MV-4-11 (cell line): Measurements from ENCODE around the gene CD7.

Source experiments
- DNase-seq: peaks from one replicate; lab custom pipeline; 2025; lab: John Stamatoyannopoulos, UW

CD7 gene

DNA sequence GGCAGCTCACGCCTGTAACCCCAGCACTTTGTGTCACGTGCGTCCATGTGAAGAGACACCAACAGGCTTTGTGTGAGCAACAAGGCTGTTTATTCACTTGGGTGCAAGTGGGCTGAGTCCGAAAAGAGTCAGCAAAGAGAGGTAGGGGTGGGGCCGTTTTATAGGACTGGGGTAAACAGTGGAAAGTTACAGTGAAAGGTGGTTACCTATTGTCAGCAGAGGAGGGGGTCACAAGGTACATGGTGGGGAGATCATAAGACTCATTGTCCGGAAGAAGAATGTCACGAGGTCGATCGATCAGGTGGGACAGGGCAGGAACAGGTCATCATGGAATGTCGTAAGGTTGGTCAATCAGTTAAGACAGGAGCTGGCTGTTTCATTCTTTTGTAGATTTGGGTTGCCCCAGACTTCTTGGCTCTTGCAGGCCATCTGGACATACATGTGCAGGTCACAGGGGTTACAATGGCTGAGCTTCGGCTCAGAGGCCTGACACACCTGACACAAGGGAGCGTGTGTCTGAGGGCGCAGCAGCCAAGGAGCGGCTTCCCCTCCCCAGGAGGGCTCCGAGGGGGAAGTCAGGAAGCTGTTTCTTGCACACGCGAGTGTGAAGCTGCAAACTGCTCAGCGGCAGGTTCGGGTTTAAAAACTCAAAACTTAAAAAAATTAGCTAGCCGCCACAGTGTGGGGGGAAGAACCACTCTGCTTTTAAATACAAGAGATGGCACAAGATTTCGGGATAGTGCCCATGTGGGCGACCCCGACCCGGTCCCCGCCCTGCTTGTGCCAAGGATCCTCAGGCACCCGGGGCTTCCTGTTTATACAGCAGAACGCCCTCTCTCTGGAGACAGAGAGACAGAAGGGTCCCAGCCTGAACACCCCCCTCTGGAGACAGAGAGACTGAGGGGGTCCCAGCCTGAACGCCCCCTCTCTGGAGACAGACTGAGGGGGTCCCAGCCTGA lies 29.2 kb upstream of the CD7 start:
- DNase-seq, result no peak

DNA sequence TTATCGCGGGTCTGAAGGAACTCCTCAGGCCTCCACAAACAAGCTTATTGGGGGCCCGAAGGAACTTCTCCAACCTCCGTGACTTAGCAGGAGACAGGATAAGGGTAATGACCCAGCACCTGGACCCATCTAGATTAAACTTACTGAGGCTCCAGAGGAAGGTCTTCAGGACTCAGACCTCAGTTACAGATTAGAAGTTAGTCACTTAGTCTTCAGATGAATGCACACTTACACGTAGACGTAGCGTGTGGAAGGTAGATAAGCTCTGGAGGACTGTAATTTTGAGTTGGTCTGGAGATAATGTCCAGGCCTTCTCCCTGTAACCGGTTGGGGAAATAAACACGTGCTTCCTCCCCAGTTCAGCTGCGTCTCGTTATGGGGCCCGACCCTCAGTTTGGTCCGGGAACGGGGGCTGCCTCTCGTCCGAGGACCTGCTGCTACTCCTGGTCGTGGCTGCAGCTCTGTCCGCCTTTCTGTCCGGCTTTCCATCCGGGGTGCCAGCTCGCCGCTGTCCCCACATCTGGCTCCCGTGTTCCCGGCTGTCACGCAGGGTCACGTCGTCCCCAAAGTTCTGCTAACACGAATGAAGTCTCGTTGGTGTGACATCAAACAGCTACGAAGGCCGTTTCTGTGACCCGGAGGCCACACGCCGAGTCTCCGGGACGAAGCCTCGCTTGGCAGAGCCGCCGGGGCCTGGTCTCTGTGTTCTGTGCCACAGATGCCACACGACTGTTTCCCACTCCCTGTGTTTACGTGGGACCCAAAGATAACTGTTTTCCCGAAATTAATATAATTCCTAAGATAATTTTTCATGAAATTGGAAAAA lies 28.0 kb upstream of the CD7 start:
- no peak for DNase-seq

DNA sequence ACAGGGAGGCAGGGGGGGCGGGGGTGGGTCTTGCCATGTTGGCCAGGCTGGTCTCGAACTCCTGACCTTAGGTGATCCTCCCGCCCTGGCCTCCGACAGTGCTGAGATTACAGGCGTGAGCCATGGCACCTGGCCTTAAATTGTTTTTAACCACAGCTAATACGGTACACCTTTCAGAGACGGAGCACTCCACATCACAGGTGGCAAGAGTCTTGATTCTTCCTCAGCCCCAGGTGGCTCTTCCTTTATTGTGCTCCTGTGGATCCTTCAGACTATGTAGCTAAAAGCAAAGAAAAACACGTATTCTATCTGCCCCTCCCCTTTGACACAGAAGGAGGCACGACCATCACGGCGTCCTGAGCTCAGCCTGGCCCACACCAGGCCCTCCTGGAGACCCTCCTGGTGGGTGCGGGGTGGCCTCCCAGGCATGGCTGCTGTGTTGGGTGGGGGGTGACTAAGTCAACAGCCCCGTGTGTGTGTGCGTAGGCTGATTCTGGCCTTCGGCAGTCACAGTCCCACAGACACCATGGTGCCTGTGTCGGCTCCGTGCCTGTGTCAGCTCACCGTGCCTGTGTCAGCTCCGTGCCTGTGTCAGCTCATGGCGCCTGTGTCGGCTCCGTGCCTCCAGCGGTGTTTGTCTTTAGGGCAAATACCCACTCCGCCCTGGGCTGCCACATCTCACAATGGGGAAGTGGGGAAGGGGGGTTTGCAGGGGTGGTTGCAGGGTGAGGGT lies 26.9 kb upstream of the CD7 start:
- DNase-seq, result no peak

DNA sequence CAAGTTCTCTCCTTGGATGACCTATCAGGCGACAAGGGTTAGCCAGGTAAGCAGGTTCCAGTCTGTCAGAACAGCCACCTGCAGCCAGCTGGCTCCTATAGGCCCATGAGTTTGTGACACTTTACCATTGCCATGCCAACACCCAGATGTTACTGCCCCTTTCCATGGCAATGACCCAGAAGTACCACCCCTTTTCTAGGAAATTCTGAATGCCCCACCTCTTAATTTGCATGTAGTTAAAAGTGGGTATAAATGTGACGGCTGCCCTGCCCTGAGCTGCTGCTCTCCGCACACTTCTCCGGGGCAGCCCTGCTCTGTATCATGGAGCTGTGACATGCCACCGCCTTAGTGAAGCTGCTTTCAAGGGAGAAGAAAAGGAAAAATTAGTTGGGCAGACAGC lies 26.2 kb upstream of the CD7 start:
- DNase-seq, result no peak

DNA sequence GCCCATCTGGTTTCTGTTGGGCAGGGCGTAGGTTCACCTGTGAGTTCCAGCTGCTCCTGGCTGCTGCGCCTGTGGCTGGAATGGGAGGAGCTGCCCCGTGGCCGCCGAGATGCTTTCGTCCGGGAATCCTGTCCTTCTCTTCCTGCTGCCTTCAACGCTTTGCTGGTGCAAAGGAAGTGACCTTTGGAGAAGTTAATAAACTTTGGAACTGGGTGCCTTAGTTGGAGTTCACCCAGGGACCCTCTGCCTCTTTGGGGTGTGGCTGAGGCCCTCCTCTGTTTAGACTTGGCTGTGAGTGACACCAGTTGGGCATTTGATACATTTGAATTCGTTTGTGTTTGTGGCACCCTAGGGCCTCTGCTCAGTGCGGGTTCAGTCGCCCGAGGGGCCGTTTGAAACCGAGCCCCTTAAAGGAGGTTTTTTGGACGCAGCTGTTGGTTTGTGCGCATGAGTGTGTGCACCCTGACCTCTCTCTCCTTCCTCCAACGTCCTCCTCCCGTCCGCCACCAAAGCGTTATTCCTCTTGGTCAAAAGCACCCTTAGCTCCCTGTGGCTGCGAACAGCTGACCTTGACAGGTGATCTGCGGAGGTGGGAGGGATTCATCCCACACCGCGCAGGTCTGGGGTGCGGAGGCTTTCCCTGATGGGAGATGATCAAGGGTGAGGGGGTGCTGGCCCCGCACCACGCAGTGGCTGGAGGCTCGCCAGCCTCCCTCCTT lies 25.1 kb upstream of the CD7 start:
- DNase-seq, result no peak

DNA sequence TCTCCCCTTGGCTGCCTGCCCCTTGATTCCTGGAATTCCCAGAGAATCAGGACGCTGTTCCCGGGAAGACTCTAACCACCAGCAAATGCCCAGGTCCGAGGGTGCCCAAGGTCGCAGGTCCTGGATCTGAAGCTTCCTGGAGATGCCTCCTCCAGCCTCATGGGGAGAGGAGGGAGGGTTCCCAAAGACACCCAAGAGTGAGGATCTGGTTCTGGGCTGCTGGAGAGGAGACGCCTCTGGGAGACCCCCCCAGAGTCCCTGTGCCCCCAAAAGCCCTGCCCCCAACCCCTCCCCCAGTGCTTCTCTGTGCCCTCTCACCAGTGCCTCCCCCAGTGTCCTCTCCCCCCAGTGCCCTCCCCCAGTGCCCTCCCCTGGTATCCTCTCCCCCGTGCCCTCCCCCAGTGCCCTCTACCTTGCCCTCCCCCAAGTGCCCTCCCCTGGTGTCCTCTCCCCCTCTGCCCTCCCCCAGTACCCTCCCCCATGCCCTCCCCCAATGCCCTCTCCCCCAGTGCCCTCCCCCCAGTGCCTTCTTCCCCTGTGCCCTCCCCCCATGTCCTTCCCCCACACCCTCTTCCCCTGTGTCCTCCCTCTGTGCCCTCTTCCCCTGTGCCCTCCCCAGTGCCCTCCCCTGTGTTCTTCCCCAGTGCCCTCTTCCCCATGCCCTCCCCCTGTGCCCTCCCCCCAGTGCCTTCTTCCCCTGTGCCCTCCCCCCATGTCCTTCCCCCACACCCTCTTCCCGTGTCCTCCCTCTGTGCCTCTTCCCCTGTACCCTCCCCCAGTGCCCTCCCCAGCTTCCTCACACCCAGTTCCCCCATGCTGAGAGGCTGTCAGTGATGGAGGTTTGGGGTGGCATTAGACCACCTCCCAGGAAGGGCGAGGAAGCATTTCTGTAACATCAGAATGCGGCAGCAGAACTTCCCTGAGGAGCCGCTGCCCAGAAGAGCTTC lies 22.5 kb upstream of the CD7 start:
- no peak for DNase-seq

DNA sequence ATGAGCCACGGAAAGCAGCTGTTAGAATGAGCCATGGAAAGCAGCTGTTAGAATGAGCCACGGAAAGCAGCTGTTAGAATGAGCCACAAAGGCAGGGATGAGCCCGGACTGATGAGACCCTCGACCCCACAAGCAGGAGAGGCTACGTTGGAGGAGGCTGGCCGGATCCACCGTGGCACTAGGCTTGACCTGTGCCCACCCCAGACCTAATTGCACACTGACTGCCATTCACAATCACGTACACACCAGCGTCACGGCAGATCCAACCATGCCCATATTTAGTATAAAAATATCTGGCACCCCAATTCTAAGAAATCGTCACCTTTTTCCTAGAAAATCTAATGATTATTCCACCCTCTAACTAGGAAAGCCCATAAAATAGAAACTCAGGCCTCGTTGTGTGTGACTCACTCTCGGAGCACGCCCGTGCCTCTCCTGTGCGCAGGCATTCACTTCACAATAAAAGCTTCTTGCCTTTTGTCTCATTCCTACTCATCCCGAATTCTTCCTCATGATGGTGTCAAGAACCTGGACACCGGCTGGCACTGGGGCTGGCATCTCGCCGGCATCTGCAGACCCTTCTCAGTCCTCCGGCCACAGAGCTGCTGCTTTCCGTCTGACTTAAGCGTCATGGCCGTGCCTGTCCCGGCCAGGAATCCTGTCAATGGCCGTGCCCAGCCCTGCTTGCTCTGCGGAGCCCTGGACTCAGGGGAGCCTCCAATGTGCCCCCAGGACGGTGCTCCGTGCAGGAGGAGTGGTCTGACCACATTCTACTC lies 21.6 kb upstream of the CD7 start:
- DNase-seq, result no peak

DNA sequence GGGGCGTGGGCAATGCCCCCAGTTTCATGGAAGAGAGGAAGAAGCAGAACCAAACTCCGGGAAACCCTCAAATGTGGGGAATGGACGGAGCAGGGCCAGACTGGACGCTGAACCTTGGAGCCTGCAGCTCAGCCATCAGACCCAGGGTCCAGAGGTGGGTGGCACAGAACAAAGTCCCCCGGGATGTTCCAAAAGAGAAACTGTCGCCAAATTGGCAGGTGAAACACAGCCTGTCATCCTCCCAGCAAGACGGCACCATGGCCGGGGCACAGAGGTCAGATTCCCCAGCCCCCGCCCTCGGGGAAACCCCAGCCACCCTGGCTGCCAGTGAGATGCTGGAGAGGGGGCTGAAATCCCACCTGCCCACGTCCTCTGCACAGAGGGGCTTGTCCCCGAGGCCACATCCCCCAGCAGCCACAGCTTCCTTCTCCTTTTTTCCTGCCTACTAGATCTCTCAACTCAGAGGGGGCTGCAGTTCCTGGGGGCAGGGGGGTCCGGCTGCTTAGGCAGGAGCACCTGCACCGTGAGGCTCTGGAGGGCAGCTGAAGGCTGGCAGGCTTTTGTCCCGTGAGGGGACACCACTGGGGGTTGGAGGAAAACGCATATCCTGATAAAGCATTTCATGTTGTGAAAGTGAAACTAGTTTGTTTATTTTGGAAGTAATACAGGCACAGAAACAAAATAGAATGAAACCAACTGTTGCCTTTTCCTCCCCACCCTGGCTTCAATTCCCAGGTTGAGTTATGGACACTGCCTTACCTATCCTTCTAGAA lies 17.4 kb upstream of the CD7 start:
- DNase-seq, result no peak

DNA sequence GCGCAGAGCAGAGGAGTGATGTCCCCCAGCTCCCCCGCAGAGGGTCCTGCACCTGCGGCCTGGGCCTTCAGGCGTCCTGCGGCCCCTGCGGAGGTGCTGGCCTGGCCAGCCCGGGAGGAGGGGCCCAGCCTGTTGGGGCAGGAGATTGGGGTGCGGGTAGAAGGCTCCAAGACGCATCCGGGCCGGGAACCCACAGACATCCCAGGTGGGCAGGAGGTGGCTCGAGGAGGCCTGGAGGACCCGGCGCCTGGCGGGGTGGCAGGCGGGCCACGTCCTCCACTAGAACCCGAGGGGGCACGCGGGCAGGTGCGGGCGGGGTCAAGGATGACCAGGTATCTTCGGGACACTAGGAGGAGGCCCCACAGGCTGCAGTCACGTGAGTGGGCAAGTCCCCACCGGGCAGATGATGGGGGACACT lies 16.8 kb upstream of the CD7 start:
- DNase-seq, result no peak

DNA sequence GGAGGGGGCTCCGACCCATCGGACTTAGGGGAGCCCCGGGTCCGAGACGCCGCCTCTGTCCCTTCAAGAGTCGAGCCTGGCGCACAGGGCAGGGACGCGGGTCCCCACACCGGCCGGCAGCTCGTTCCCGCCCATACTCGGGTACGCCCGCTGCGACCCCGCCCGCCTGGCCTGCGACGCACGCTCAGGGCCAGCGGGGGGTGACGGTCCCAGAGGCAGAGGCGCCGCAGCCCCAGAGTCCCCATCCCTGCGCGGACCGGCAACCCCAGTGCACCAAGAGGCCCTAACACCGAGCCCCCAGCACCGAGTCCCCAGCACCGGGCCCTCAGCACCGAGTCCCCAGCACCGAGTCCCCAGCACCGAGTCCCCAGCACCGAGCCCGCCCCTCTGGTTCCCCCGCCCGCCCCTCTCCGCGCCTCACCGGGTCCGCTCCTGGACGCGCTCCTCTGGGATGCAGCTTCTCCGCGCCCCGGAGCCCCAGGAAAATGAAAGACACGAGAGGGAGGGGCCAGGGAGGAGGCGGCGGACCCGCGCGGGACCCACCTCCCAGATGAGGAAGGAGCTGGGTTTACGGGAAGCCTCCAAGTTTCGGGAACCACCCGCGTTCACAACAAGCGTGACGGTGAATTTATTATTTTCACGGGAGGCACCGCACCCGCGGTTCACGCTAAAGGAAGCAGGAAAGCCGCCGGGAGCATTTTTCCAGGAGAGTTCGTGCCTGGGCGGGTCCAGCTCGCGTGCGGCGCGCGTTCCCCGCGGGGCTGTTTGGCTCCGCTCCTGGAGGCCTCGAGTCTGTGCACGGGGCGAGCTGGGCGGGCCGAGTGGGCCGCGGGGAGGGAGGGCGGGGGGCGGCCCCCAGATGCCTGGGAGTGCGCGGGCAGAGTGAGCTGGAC lies 16.1 kb upstream of the CD7 start, which contains the start of gene SECTM1:
Gene SECTM1, minus strand, starts transcription at position 488 of the 893 bp plus-strand sequence. CDS start 6,526 bp downstream, outside the sequence.
- DNase-seq, result no peak

DNA sequence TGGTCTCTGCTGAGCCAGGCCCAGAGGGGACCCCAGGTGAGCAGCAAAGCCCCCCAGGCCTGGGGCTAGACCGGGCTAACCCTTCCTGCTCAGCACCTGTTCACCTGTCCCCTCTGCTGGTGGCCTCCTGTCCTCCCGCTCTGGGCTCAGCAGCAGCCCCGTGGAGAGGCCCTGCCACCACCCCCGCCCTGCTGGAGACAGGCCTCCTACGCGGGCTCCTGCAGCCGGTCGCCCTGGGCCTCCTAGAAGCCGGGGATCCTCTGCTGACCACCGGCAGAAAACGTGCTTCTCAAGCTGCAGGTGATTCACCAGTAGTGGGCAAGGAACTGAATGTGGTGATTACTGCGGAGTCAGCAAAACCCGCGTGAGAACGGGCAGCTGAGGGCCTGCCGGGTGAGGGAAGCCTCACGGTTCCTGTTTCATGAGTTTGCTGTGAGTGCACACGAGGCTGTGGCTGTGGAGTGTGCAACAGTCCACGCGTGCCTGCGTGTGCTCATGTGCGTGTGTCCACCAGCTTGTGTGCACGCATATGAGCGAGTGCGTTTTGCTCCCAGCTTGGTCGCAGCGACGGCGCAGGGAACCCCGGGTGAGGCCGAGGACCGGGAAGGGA lies 15.4 kb upstream of the CD7 start:
- DNase-seq, result peak; percentile 80

DNA sequence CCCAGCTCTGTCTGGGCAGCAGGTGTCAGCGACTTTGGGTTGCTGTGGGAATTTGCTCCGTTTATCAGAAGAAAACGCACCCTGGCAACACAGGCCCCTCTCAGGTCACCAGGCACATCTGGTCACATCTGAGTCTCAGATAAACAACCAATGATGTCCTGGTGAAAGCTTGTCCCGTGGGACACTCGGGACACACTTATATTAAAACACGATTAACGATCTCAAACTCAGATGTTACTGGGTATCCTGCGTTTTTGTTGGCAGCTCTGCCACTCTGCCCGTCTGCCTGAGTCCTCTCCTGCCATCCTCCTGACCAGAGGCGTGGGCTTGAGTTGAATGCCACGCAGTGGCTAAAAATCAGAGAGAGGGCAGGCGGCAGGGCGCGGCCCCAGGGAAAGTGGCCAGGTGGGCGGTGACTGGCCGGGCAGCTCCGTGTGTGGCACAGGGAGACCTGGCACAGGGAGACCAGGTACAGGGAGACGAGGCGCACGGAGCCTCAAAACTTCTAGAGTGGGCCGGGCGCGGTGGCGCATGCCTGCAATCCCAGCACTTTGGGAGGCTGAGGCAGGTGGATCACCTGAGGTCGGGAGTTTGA lies 14.0 kb upstream of the CD7 start:
- no peak for DNase-seq

DNA sequence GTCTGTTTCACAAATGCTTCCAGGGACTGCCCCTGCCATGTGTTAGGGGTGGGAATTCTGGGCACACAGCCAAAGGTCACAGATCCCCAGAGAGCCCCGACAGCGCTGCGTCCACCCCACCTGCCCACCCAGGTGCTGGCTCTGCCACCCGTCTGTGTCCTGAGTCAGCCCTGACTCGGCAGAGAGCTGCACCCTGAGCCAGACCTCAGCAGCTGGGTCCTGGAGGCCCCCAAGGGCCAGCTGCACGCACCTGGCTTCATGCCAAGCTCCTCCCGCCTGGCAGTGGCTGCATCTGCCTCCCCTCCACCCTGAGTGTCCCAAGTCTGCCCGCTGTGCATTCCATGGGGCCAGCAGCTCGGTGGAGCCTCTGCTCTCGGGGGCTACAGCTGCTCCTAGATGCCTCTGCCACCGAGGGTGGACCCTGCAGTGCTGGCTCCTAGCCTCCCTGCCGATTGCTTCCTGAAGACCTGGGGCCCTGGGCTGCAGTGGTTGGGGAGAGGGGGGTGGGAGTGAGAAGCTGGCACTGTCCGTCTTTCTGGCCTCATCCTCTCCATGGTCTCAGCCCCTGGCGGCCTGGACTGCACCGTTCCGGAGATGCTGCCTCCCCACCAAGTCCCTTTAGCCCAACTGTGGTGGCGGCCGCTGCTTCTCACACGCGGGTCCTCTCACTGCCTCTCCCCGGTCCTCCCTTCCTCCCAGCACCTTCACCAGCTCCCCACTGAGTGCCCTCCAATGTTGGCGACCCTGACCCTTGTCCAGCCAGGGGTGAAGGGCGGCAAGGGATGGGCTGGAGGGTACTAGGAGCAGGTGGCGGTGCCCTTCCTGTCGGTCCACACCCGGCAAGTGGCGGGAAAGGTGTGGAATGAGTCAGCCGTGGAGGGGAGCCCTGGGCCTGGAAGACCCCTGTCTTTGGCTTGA lies 13.2 kb upstream of the CD7 start:
- no peak for DNase-seq

DNA sequence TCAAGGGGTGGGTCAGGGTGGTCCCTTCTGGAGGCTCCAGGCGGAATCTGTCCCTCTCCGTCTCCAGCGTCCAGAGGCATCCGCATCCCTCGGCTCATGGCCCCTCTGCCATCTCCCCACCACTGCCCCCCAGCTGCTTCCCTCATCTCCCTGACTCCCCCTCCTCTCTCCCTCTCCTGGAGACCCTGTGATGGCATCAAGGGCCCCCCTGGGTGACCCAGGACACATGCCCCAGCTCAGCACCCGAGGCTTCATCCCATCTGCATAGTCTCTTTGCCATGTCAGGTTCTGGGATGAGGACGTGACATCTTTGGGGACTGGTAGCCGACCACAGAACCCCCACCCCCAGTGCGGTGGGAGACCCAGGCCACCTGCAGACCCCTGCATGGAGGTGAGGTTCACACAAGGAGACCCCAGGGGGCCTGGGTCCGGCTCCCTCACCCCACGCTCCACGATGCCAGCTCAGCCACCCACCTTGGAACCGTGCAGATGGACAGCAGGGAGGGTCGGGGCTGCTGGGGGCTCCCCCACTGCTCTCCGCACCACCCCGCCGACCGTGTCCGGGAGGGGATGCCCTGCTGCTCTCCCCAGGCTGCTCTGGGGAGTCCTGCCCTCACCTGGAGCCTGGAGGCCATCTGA lies 12.4 kb upstream of the CD7 start:
- DNase-seq, result no peak

DNA sequence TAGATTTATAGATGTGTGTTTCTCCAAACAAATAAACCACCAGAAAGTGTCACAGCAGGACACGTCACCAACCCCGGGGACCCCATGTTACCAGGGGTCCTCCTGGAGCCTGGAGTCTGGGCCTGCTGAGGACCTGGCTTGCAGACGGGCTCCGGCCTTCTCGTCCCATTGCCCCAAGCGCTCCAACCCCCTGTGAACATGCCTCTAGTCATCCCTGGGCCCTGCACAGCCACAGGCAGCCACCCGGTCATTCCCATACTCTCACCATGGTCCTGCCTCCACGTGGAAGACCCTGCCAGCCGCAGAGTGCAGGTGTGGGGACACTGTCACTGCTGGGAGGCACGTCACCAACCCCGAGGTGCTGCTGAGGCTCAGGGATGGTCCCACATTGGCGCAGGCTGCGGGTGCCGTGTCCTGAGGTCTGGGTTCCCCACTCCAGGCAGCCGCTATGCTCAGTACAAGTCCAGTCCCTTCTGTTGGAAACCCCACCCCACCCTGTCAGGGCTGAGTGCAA lies 11.6 kb upstream of the CD7 start:
- no peak for DNase-seq
